Measurements from ENCODE around the gene PLXNC1. TPM values are rescaled to one million over a fixed set of nuclear protein-coding genes. Genes with fewer than 3 reads are reported as not detected.
A peak's percentile ranks its signal among the peaks of the same experiment; 100 is the strongest.

The PLXNC1 gene
- total RNA-seq, 1 donor from 2014 or later = 39.5 TPM

GRCh38 chr12:94244165-94245133, 96.1 kb downstream of the PLXNC1 start:
- DNase-seq = no peak

- DNase-seq = no peak
These were observed 97.4 kb downstream of the PLXNC1 start for GRCh38 chr12:94245631-94246383.

DNA sequence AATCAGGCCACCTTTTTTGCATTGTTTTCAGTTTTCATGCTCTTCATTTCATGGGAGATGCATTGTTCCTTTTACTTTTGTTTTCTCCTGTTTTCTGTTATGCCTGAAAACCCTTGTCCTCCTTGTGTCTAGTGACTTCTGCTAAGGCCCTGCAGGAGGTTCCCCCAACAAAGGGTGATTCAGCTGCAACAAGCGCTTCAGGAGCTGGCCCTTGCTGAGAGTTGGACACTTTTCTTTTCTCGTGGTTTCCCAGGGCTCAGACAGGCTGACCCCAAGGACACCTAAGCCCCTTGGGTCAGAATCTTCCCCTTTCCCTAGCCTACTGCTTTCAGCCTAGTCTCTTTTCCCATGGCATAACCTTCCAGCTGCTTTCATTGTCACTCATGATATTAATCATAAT, 98.9 kb downstream of the PLXNC1 start:
- DNase-seq = no peak

DNA sequence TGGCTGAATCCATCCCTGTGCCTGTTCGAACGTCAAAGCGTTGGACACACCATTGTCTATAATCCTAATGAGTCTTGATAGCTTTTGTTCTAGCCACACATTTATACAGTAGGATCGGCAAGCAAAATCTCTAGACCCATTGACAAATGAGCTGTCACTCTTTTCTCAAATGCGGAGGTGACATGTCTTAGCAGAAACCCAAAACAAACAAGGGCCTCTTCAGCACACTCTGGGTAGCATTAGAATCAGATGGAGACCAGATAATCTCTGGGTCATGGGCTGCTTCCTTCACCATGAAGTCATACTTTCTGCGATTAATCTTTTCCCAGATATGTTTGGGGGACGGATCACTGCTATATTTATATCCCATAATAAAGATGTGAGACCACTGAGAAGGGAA, 100.2 kb downstream of the PLXNC1 start:
- DNase-seq = no peak

GRCh38 chr12:94250130-94250529, 101.8 kb downstream of the PLXNC1 start:
- no peak for DNase-seq

- no peak for DNase-seq
These were observed 105.9 kb downstream of the PLXNC1 start for GRCh38 chr12:94254270-94254669.

GRCh38 chr12:94255006-94255405, 106.6 kb downstream of the PLXNC1 start:
- no peak for DNase-seq

GRCh38 chr12:94255428-94255827, 107.1 kb downstream of the PLXNC1 start:
- no peak for DNase-seq

GRCh38 chr12:94258593-94258992, 110.2 kb downstream of the PLXNC1 start:
- DNase-seq = no peak

DNA sequence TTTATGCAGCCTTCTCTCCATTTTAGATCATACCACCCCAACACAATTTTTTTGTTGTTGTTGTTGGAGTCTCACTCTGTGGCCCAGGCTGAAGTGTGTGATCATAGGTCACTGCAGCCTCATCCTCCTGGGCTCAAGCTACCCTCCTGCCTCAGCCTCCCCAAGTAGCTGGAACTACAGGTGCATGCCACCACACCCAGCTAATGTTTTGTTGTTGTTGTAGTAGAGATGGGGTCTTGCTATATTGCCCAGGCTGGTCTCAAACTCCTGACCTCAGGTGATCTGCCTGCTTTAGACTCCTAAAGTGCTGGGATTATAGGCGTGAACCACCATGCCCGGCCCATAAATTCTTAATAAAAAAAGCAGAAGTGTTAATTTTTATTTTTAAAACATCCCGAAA, 111.6 kb downstream of the PLXNC1 start:
- DNase-seq = no peak

- no peak for DNase-seq
These were observed 112.3 kb downstream of the PLXNC1 start for GRCh38 chr12:94260717-94261116.

GRCh38 chr12:94261119-94261518, 112.7 kb downstream of the PLXNC1 start:
- DNase-seq = no peak

GRCh38 chr12:94261786-94262185, 113.4 kb downstream of the PLXNC1 start:
- no peak for DNase-seq

GRCh38 chr12:94262228-94263010, 114.0 kb downstream of the PLXNC1 start:
- DNase-seq = peak; percentile 66

DNA sequence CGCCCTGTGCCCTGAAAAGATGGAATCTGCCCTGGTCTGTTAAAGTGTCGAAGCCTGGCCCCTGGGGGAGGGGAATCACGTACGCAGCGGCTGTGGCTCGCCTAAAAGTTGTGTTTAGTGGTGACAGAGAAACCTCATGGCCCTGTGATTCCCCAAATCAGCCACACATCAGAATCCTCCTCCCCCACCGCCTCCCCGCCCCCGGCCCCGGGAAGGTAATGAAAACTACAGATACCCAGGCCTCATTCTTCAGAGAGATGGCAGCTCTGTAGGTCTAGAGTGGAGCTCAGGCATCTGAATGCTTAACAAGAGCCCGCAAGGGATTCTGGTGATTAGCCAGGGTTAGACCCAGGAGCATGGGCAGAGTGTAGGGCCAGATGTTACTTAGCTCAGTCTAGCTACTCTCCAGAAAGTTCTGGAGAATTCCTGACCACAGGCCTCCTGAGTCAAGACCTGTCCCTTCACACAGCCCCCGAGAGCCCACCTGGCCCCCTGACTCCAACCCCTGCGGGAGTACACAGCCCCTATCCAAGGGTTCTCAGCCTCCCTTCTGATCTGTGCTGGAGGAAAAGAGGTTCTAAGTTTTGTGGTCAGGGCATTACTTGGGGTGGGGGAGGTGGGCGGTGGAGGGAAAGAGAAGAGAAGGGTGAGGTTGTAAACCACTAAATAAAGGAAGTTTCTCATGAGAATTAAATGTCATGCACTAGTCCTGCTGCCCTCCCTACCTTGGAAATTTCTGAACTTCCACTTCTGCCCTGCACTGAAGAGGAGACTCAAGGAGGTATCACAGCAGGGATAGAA, 114.8 kb downstream of the PLXNC1 start:
- DNase-seq = no peak

DNA sequence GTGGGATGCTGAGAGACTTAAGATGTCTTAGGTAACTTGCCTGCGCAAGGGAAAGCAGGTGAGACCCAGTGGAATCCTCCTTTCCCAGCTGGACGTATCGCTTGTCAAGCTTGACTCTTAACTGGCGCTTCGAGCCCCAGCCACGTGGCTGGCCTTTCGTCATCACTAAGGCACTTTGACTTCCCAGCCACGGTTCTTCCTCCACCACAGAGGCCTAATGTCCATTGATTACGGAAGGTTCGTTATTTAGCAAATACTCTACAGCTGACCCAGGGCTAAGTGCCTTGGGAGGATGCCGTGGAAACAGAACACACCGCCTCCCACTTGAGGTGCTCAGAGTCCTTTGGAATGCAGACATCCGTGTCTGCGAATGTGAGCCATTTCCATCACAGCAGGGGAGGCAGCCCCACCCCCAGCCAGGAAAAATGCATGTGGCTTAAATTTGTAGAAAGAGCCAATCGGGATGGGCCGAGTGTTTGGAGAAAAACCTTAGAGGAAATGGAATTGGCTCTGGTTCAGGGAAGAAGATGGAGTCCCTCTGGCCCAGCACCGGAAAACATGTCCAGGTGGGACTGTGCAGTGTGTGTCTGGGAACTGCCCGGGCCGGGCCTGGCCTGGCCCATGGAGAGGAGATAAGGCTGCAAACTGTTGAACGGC, 115.7 kb downstream of the PLXNC1 start:
- no peak for DNase-seq

GRCh38 chr12:94264736-94265485, 116.5 kb downstream of the PLXNC1 start:
- DNase-seq = no peak

- DNase-seq = no peak
These were observed 117.2 kb downstream of the PLXNC1 start for GRCh38 chr12:94265539-94265938.

DNA sequence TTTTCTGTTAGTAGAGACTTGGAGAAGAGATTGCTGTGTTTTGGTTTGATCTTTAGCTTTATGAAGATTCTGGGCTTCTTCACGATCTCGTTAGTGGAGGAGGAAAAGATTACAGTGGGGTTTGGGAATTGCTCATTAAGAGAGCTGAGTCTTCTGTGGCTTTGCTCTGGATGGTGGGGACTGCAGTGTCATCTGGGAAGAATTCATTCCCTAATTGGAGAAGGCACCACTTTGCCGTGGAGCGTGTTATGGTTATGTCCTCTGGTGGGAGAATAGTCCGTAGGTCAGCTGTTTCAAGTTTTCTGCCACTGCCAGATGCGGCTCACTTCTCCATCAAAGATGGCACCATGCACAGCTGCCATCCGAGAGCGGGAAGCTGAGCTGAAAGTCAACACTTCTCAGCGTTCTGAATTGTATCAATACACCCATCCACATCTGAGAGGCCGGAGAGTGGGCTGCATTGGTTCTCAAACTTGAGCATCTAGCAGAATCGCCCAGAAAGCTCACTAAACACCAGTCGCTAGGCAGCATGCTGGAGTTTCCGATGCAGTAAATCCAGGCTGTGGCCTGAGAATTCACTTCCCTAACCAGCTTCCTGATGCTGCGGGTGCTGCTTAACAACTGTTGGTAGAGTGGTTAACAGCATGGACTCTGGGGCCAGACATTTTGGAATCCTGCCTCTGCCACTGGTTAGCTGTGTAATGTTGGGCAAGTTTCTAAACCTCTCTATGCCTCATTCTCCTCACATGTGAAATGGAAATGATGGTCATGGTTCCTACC, 117.8 kb downstream of the PLXNC1 start:
- DNase-seq = no peak
